Panc1 (cell line): ENCODE measurements around the gene HPS5. TPM values are rescaled to one million over a fixed set of nuclear protein-coding genes. Genes with fewer than 3 reads are reported as not detected.

Source experiments
- ATAC-seq: fragments of 200-7000 bp; cut with Tn5 transposase; 2 replicates; pipeline ENCODE4 v1.9.1; 2020; ENCODE audit warnings: mild to moderate bottlenecking, moderate library complexity
- BruUV-seq: library from RNA; stranded (reverse); fragments of 400-500 nt; replicated peaks from 2 replicates; lab custom pipeline; 2021; lab: Mats Ljungman, UMichigan
- CTCF ChIA-PET: fragments of 300-600 bp; sonication (Branson Sonifier 250); formaldehyde crosslinking; loops from one replicate; lab custom pipeline; 2022; ENCODE audit warnings: antibody characterized with exemption; lab: Charles Lee
- POLR2A ChIA-PET: fragments of 300-600 bp; sonication (Branson Sonifier 250); formaldehyde crosslinking; loops from one replicate; lab custom pipeline; 2022; ENCODE audit warnings: antibody characterized with exemption; lab: Charles Lee
- DNase-seq: peaks from one replicate; pipeline ENCODE4 v3.0.0-alpha.2; 2010; ENCODE audit warnings: low read depth, low spot score
- H3K27ac ChIP-seq: 2 replicates; pipeline ENCODE4 v1.5.1; 2011; ENCODE audit warnings: mild to moderate bottlenecking, low read length, inconsistent platforms
- H3K27me3 ChIP-seq: fragments of 200-500 bp; sonication (Bioruptor generic); 2 replicates; pipeline ENCODE4 v1.6.0; 2014; ENCODE audit warnings: low read length, inconsistent platforms; ENCODE audit not compliant: control insufficient read depth, insufficient read depth
- H3K36me3 ChIP-seq: fragments of 200-500 bp; sonication (Bioruptor generic); 2 replicates; pipeline ENCODE4 v1.5.1; 2014; ENCODE audit warnings: inconsistent platforms, mild to moderate bottlenecking, low read length, moderate library complexity; ENCODE audit not compliant: control insufficient read depth, insufficient read depth
- H3K4me1 ChIP-seq: 2 replicates; pipeline ENCODE4 v1.5.1; 2011; ENCODE audit warnings: inconsistent platforms, mild to moderate bottlenecking, low read length, moderate library complexity; ENCODE audit not compliant: control insufficient read depth, insufficient read depth
- H3K4me3 ChIP-seq, 2 experiments: 2 replicates each; pipeline ENCODE4 v1.5.1; 2011 to 2012; ENCODE audit warnings: low read depth in 2 of 2, low read length in 2 of 2, mild to moderate bottlenecking in 2 of 2, inconsistent platforms in 1 of 2, moderate library complexity in 1 of 2
- H3K9me3 ChIP-seq: fragments of 200-500 bp; sonication (Bioruptor generic); 2 replicates; pipeline ENCODE4 v1.5.1; 2014; ENCODE audit warnings: low read depth, mild to moderate bottlenecking, inconsistent platforms, low read length, moderate library complexity; ENCODE audit not compliant: control insufficient read depth, insufficient read depth
- POLR2AphosphoS5 ChIP-seq: IDR thresholded peaks from 2 replicates; pipeline ENCODE4 v1.6.1; 2012; ENCODE audit warnings: mild to moderate bottlenecking, low read depth, low read length, moderate library complexity
- SIN3A ChIP-seq: IDR thresholded peaks from 2 replicates; pipeline ENCODE4 v1.6.1; 2012; ENCODE audit warnings: low read depth, mild to moderate bottlenecking, low read length, moderate library complexity, borderline replicate concordance; ENCODE audit not compliant: insufficient read depth
- TCF7L2 ChIP-seq: IDR thresholded peaks from 2 replicates; pipeline ENCODE4 v1.6.1; 2011; ENCODE audit warnings: mild to moderate bottlenecking, low read depth, low read length, inconsistent platforms
- in situ Hi-C: cut with HindIII; loops from 2 replicates; pipeline ENCODE4 v1.10.0; 2016; ENCODE audit warnings: low sequenced_read_pairs, low pct_unique_long_range_greater_than_20kb
- intact Hi-C: fragments of 100-400 bp; cut with micrococcal nuclease; formaldehyde crosslinking; loops from one replicate; pipeline ENCODE4 v1.10.0; 2022; ENCODE audit not compliant: unreplicated experiment
- total RNA-seq: library from RNA; stranded (reverse); gene quantifications from one replicate; pipeline ENCODE4 v1.2.1, GENCODE V29; 2021; ENCODE audit not compliant: unreplicated experiment
- TF ChIP-seq, protein P1 (sequence below), 2 experiments: IDR thresholded peaks; 2 replicates each; pipeline ENCODE4 v1.6.1; 2011 to 2012; ENCODE audit warnings: low read depth in 2 of 2, control low read depth in 1 of 2, low read length in 1 of 2, mild to moderate bottlenecking in 1 of 2, moderate library complexity in 1 of 2; ENCODE audit not compliant: insufficient read depth in 1 of 2
- TF ChIP-seq, protein P2 (sequence below): fragments of 450-650 bp; IDR thresholded peaks from 2 replicates; pipeline ENCODE4 v1.5.1; 2017; ENCODE audit warnings: mild to moderate bottlenecking

The HPS5 gene
- total RNA-seq, 1 experiment from 2014 or later = 27.7 TPM

DNA sequence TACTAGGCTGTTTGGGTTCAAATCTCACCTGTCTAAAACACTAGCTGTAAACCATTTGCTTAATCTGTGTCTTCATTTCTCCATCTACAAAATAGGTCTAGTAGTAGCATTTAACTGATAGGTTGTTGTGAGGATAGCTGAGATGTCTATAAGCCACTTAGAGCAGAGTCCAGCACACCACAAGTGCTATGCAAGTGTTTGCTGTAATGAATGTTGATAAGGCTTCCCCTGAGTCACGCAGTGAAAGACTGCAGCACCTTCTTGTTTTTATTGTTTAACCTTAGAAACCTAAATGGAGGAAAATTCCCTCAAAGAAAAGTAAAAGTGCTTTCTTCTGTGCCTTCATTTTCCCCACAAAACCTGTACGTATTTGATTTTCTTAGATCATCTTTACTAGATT lies 49.3 kb upstream of the HPS5 start:
- BruUV-seq = no TSS peak
- H3K36me3 ChIP-seq = peaks cover 5% of the 10 kb centered on the region; the same call in 1 of the 2 replicates
- H3K4me1 ChIP-seq = no peaks in the 10 kb centered on the region
- intact Hi-C loops = no loop called here
- no peak for ATAC-seq
- H3K27me3 ChIP-seq = no peaks in the 10 kb centered on the region
- ChIA-PET CTCF (no interaction called here), POLR2A (no interaction called here)
- H3K4me3 ChIP-seq = no peak overlapping the region
- no peak for DNase-seq
- in situ Hi-C loops = no loop called here
- no peak for TF ChIP-seq POLR2AphosphoS5
- TF ChIP-seq SIN3A = no peak
- TF ChIP-seq, protein P1, sequence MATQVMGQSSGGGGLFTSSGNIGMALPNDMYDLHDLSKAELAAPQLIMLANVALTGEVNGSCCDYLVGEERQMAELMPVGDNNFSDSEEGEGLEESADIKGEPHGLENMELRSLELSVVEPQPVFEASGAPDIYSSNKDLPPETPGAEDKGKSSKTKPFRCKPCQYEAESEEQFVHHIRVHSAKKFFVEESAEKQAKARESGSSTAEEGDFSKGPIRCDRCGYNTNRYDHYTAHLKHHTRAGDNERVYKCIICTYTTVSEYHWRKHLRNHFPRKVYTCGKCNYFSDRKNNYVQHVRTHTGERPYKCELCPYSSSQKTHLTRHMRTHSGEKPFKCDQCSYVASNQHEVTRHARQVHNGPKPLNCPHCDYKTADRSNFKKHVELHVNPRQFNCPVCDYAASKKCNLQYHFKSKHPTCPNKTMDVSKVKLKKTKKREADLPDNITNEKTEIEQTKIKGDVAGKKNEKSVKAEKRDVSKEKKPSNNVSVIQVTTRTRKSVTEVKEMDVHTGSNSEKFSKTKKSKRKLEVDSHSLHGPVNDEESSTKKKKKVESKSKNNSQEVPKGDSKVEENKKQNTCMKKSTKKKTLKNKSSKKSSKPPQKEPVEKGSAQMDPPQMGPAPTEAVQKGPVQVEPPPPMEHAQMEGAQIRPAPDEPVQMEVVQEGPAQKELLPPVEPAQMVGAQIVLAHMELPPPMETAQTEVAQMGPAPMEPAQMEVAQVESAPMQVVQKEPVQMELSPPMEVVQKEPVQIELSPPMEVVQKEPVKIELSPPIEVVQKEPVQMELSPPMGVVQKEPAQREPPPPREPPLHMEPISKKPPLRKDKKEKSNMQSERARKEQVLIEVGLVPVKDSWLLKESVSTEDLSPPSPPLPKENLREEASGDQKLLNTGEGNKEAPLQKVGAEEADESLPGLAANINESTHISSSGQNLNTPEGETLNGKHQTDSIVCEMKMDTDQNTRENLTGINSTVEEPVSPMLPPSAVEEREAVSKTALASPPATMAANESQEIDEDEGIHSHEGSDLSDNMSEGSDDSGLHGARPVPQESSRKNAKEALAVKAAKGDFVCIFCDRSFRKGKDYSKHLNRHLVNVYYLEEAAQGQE (IDR thresholded peaks at IDR 0.05; ENCODE audit: insufficient read depth in 1 of 2, low read depth in 2 of 2, low read length in 1 of 2) = no peak
- H3K9me3 ChIP-seq = no peaks in the 10 kb centered on the region
- H3K27ac ChIP-seq = no peak overlapping the region

DNA sequence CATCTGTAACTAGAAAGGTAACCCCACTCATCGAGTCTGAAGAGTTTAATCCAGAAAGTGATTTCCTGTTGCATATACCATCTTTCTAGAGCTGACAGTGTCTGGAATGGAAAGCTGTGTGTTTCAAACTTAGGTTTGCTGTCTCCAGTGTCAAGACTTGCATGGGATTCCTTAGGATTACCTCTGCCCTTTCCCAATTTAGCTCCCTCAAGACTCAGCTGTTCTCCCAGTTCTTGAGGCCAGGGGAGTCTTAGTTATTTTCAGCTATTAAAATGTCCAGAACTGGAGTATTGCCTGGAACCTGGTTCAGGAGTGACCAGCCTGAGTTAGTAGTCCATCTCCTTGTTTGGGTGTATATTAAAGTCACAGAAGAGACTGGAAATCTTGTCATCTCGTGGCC lies 47.5 kb upstream of the HPS5 start:
- peaks cover 14% of the 10 kb centered on the region; the same call in 1 of the 2 replicates for H3K36me3 ChIP-seq
- POLR2A ChIA-PET = no interaction called here
- no peak; the same call in 1 of the 2 replicates for ATAC-seq
- BruUV-seq = no TSS peak
- CTCF ChIA-PET = no interaction called here
- H3K4me3 ChIP-seq = no peak overlapping the region
- H3K27me3 ChIP-seq = no peaks in the 10 kb centered on the region
- no peak overlapping the region for H3K27ac ChIP-seq
- intact Hi-C loops (no loop called here), in situ Hi-C loops (no loop called here)
- TF ChIP-seq, protein P1 (IDR thresholded peaks at IDR 0.05; ENCODE audit: insufficient read depth in 1 of 2, low read depth in 2 of 2, low read length in 1 of 2) = no peak
- no peak for TF ChIP-seq TCF7L2
- TF ChIP-seq, protein P2, sequence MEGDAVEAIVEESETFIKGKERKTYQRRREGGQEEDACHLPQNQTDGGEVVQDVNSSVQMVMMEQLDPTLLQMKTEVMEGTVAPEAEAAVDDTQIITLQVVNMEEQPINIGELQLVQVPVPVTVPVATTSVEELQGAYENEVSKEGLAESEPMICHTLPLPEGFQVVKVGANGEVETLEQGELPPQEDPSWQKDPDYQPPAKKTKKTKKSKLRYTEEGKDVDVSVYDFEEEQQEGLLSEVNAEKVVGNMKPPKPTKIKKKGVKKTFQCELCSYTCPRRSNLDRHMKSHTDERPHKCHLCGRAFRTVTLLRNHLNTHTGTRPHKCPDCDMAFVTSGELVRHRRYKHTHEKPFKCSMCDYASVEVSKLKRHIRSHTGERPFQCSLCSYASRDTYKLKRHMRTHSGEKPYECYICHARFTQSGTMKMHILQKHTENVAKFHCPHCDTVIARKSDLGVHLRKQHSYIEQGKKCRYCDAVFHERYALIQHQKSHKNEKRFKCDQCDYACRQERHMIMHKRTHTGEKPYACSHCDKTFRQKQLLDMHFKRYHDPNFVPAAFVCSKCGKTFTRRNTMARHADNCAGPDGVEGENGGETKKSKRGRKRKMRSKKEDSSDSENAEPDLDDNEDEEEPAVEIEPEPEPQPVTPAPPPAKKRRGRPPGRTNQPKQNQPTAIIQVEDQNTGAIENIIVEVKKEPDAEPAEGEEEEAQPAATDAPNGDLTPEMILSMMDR = no peak
- TF ChIP-seq POLR2AphosphoS5 = no peak
- no peak for TF ChIP-seq SIN3A
- no peaks in the 10 kb centered on the region for H3K4me1 ChIP-seq
- no peak for DNase-seq
- no peaks in the 10 kb centered on the region for H3K9me3 ChIP-seq
